ENCODE measurements around the gene RIC3.

- TF ChIP-seq EZH2 (IDR thresholded peaks at IDR 0.05; ENCODE audit: borderline replicate concordance, low read length), result no peak
- peak; percentile 36 to 53 for TF ChIP-seq CTCF (conservative IDR thresholded peaks at IDR 0.05 in 1 of 2, IDR thresholded peaks at IDR 0.05 in 1 of 2; ENCODE audit: extremely low read depth in 1 of 2, insufficient read depth in 1 of 2, low read depth in 1 of 2, low read length in 2 of 2)
Observed at GRCh38 chr11:8090756-8091155, 78.1 kb downstream of the RIC3 start.

Measured in mammary epithelial cell (primary cell).